GM19043 (cell line): ENCODE measurements around the gene PSMB10.

Experiments
- ATAC-seq: cut with Tn5 transposase; IDR thresholded peaks from one replicate; pipeline ENCODE4 v1.9.1; 2021; ENCODE audit warnings: low read depth; ENCODE audit not compliant: unreplicated experiment

Gene PSMB10

GRCh38 chr16:67964477-67965131, 28.0 kb upstream of the PSMB10 start:
- no peak for ATAC-seq

- no peak for ATAC-seq
Observed at GRCh38 chr16:67963662-67964321, 27.1 kb upstream of the PSMB10 start.

- ATAC-seq = no peak
Observed at GRCh38 chr16:67963292-67963661, 26.6 kb upstream of the PSMB10 start.

- no peak for ATAC-seq
Observed at GRCh38 chr16:67962135-67962534, 25.5 kb upstream of the PSMB10 start.

- no peak for ATAC-seq
Observed at GRCh38 chr16:67961551-67961957, 24.9 kb upstream of the PSMB10 start.

- ATAC-seq = no peak
Observed at GRCh38 chr16:67959536-67960329, 23.1 kb upstream of the PSMB10 start.

GRCh38 chr16:67957622-67958021, 21.0 kb upstream of the PSMB10 start:
- no peak for ATAC-seq

DNA sequence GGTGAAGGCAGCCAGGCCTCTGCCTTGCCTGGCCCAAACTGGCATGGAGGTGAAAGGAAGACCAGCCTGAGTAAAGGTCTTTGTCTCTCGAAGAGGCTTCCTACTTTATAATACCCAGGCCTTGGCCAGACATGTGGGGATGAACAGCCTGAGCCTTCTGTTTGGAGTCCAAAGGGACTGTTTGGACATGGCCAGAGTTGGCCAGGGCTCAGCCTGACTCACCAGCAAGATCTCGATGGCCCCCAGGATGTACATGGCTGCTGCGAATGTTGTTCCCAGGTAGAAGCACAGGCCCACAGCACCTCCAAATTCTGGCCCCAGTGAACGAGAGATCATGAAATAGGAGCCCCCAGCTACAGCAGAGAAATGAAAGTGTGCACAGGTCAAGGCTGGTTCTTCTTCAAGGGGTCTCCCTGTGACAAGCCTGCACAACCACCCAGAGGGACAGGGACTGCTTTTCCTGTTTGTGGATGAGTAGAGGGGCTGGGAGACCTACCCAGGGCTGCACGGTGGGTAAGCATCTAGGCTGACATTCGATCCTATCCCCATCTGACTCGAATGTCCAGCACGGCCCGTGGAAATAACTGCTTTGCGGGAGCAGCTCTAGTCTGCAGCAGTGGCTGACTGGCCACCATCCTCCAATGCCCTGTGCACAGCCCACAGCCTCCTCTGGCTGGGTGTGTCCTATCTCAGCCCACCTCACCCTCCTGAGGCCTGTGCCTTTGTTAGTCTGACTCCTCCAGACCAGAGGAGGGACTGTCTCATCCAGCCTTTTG, 18.0 kb upstream of the PSMB10 start:
- ATAC-seq = no peak

DNA sequence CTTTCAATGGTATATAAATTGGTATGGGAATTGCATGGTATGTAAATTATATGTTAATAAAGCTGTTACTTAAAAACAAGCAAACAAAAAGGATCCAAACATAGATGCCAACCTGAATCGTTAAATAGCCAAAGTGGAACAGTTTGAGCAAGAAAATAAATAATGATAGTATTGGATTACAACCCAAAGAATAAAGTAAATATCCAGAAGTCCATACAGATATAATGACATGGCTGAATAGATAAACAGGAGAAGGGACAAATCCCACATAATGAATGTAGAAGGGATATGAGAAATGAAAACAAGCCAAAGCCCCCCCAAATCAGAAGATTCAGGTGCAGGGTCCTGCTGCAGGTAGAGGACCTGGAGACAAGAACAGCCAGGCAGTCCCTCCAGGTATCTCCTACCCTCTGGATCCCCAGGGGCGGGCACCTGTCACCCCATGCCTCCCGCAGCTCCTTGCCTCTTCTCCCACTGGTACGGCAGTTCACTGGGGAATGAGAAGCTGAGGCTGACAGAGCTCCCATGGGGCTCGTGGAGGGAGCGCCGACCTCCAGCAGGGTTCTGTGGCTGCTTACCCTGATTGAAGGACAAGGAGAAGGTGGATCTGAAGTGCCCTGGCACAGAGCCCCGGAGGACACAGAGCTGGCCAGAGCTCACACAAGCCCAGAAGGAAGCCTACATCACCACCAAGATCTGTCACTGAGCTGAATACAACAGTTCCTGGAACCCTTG, 17.2 kb upstream of the PSMB10 start:
- ATAC-seq = no peak

- no peak for ATAC-seq
Observed at GRCh38 chr16:67951485-67951884, 14.8 kb upstream of the PSMB10 start.

DNA sequence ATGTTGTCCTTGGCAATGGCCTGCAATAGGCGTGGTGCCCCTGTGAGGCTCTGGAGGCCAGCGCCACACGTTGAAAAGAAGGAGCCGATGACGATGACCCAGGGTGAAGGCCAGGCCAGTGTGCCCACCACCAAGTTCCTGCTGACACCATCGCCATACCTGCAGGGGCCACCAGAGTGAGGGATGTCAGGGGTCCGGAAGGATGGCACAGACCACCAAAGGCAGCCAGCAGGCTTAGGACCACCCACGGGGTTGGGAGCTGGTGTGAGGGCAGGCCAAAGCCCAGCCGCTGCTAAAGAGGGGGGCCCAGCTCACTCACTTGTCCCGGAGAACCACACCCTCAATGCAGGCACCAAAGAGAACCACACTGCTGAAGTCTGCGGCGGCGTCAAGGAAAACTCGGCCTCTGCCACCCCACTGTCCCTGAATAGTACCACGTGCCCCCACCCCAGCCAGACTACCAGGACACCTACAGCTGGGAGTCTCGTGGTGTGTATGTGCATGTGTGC, 13.7 kb upstream of the PSMB10 start:
- no peak for ATAC-seq

GRCh38 chr16:67949645-67950044, 13.0 kb upstream of the PSMB10 start:
- ATAC-seq = no peak

DNA sequence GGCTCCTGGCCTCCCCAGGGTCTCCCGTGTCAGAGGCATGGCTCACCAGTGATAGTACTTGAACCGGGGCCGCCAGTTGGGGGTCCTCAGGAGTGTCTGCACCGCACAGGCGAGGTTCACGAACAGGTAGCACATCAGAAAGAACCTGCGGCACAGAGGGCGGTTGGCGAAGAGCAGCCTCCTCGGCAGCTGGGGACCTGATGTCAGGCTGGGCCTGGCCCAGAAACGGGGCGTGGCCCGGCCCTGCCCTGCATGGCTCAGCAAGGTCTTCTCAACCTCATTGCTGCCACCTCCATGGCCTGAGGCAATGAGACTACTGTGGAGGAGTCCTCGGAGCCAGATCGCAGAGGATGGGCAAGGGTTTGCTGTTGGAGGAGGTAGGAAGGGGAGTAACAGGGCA, 11.4 kb upstream of the PSMB10 start:
- no peak for ATAC-seq

GRCh38 chr16:67946966-67947558, 10.4 kb upstream of the PSMB10 start:
- no peak for ATAC-seq

DNA sequence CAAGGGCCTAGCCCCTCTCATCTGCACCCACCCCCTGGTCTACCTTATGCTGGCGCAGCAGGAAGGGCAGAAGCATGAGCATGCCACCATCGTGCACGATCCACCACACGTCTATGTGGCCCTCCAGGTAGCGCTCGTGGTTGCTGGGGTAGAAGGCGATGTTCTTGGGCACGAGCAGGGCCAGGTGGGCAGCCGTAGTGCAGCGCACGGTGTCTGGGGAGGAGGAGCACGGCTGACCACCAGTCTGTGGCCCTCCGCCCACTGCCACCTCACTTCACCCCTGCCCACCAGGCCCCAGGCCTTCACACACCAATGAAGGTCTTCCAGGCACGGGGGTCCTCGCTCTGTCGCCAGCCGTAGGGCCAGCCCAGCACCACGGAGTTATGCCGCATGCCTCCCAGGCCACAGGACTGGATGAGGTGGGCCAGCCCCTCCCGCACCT, 9.5 kb upstream of the PSMB10 start:
- no peak for ATAC-seq

GRCh38 chr16:67945392-67945933, 8.8 kb upstream of the PSMB10 start:
- no peak for ATAC-seq

DNA sequence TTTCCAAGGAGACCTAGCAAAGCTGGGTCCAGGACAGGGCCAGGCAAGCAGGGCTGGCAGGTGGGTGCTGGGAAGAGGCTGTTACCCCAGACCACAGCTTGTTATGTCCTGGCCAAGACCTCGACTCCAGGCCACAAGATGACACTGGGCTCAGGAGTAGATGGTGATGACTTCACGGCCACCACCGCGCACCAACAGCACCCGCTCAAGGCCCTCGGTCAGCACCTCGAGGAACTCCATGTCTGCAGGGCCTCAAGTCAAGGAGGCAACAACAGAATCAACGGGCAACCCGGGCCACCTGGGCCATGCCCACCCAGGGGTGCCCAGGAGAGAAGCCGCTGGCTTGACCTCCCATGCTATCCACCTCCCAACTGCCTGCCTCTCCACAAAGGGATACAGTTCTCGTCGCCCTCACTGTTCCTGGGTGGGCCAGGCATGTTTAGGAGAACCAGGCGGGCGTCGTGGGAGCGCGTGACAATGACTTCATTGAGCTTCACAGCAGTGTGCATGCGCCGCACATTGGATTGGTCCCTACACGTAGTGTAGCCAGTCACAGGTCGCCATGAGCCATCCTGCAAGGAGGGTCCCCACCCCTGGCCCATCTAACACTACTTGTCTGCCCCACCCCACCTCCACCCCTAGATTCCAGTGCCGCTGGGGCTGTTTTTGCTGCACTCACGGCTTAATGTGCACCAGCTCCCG, 8.2 kb upstream of the PSMB10 start:
- no peak for ATAC-seq

GRCh38 chr16:67943619-67944504, 7.2 kb upstream of the PSMB10 start, which contains the start of gene LCAT:
TSS of gene LCAT (minus strand) at chr16:67944120. CDS start at chr16:67944101, 19 bp downstream.
- no peak for ATAC-seq
